SU-DHL-6 (cell line): ENCODE measurements around the gene SBNO2.

Experiments used
- CTCF ChIP-seq: fragments of 200-600 bp; sonication (generic); IDR thresholded peaks from one replicate; pipeline ENCODE4 v1.5.1; 2017; ENCODE audit warnings: antibody characterized with exemption, mild to moderate bottlenecking, low read length, moderate library complexity; ENCODE audit not compliant: insufficient read depth, poor library complexity, severe bottlenecking
- EZH2phosphoT487 ChIP-seq: fragments of 200-600 bp; sonication (generic), shearing (Covaris generic); conservative IDR thresholded peaks from 2 replicates; pipeline ENCODE4 v1.6.1; 2018; ENCODE audit warnings: mild to moderate bottlenecking, antibody characterized with exemption, low read length, moderate library complexity, mixed read lengths

DNA sequence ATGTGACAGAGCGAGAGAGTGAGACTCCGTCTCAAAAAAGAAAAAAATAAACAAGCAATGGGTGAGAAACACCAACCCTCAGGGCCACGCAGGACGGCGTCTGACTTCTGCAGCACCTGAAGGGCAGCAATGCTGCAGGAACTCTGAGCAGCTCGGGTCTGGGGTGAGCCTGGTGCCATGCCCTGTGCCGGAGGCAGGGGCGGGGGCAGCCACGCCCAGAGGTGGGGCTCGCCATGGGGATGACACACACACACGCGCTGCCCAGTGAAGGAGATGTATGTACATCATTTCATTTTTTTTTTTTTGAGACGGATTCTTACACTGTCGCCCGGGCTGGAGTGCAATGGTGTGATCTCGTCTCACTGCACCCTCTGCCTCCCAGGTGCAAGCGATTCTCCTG lies 46.0 kb downstream of the SBNO2 start:
- TF ChIP-seq CTCF (no peak), EZH2phosphoT487 (no peak)
